VCaP (cell line): ENCODE measurements around the gene ATP8A2.

ENCODE experiments used
- H3K27ac ChIP-seq: fragments of 450-650 bp; 2 replicates; pipeline ENCODE4 v1.5.1; 2017
- TF ChIP-seq, protein P1 (sequence below): fragments of 450-650 bp; conservative IDR thresholded peaks from 2 replicates; pipeline ENCODE4 v1.5.1; 2017; ENCODE audit warnings: mild to moderate bottlenecking, moderate library complexity

The ATP8A2 gene

DNA sequence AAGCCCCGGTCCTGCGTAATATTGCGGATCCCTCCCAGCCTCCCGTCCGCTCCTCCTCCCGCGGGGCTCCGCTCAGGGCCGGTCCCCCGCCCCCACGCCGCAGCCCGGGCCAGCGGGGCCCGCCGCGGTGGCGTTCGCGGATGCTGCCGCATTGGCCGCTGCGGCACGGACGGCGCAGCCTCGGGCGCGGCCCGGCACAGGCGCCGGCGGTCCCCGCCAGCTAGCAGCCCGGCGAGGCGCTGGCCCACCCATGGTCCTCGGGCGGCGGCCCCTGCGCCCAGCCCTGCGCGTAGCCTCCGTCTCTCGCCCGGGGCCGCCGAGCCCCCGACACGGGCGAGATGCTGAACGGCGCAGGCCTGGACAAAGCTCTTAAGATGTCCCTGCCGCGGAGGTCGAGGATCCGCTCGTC, at the start of gene ATP8A2:
Gene ATP8A2 (plus strand): TSS at position 100 of the 409 bp plus-strand sequence. CDS start 239 bp downstream, at position 339.
- H3K27ac ChIP-seq: peak within 1 kb of the TSS; percentile 72
- TF ChIP-seq, protein P1, sequence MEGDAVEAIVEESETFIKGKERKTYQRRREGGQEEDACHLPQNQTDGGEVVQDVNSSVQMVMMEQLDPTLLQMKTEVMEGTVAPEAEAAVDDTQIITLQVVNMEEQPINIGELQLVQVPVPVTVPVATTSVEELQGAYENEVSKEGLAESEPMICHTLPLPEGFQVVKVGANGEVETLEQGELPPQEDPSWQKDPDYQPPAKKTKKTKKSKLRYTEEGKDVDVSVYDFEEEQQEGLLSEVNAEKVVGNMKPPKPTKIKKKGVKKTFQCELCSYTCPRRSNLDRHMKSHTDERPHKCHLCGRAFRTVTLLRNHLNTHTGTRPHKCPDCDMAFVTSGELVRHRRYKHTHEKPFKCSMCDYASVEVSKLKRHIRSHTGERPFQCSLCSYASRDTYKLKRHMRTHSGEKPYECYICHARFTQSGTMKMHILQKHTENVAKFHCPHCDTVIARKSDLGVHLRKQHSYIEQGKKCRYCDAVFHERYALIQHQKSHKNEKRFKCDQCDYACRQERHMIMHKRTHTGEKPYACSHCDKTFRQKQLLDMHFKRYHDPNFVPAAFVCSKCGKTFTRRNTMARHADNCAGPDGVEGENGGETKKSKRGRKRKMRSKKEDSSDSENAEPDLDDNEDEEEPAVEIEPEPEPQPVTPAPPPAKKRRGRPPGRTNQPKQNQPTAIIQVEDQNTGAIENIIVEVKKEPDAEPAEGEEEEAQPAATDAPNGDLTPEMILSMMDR: 0 out of 2 replicates have a peak, but pooled peaks have one; percentile 1

DNA sequence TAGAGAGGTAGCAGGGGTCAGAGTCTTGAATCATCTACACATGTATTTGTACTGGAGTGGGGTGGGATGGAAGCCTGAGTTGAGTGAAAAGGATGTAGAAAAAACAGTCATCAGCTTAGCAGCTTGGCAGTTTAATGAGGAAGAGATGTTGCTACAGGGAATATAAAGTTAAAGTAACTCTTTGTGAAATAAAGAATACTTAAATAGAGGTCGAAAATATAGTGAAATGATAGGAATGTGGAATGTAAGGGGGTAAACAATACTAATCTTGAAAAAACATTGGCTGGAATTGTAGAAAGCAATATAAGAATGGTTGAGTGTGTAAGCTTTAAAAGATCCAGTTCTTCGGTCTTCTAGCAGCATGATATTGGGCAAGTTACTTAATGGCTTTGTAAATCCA, 47.7 kb upstream of the ATP8A2 start:
- TF ChIP-seq, protein P1: no peak
- H3K27ac ChIP-seq: no peak overlapping the region

DNA sequence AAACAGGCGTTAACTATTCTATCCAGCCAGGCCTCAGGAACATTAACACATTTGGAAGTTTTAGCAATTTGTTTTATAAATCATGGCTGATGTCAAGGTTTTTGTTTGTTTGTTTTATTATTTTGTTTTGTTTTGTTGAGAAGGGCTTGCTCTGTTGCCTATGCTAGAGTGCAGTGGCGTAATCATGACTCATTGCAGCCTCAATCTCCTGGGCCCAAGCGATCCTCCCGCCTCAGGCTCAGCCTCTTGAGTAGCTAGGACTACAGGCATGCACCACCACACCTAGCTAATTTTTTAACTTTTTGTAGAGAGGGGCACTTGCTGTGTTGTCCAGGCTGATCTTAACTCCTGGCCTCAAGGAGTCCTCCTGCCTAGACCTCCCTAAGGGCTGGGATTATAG, 42.1 kb upstream of the ATP8A2 start:
- no peak overlapping the region for H3K27ac ChIP-seq
- TF ChIP-seq, protein P1: no peak

DNA sequence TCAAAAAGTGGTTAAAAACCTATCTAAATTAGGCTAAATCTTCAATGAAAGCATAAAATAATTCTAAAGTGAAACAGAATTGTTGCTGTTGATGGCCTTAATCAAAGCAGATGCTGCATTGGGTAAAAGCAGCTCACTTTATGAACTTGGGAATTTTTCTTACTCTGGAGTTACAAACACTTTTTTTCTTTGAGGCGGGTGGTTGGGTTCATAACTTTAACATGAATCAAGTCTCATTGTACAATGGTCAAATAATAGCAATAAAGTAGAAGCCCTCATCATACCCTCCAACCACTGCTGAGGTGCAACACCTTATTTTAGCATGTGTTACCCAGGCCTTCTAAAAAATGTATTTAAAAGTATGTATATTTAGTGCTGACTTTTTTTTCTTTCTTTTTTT, 41.2 kb upstream of the ATP8A2 start:
- TF ChIP-seq, protein P1: no peak
- H3K27ac ChIP-seq: no peak overlapping the region

DNA sequence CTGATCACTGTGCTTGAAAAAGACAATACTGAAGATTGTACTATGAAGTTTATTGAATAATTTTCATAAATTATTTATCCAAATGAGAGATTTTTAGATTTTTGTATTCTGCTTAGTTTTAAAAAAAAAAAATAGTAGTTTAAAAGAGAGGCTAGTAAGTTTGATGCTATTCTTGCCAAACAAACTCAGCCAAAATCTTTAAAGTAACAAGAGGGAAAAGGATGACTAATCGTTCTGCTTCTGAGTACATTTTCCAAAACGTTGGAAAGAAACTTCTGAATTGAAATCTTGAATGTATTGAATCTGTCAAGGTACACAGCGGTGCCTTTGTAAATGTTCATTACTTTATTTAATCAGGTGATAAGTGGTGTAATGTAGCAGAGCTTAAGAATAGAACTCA, 35.9 kb upstream of the ATP8A2 start:
- TF ChIP-seq, protein P1: no peak
- no peak overlapping the region for H3K27ac ChIP-seq

DNA sequence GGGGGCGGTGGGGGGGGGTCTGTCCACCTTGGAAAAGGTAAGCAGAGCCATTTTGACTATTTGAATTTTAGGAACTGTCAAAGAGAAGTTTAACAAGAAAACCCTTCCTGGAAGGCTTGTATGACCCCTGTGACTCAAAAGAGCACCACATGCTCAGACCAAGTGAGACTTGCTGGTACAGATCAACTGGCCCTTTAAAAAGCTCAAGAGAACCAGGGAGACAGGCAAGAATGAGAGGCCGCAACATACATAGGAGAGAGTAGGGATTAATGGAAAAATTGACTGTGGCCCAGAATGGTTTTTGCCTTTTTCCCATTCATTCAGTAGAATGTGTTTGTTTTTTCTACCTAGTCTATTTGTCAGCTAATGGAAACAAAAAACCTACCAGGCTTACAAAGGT, 26.2 kb upstream of the ATP8A2 start:
- TF ChIP-seq, protein P1: no peak

DNA sequence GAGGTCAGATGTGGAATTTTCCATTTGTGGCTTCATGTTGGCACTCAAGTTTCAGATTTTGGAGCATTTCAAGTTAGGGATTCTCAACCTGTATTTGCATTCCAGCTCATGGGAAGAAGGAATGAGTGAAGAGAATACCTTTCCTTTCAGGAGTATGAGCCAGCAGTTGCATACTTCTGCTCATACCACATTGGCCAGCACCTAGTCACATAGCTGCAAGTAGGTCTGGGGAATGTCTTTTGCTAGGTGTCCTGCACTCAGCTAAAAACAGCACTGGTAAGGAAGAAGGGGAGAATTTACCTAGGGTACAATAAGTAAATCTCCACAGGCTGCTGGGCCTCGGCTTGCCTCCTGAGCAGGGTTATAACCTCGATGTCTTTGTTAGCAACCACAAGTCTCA, 24.6 kb upstream of the ATP8A2 start:
- no peak overlapping the region for H3K27ac ChIP-seq
- TF ChIP-seq, protein P1: no peak

More for the DNA sequence above, 26.2 kb upstream of the ATP8A2 start:
- no peak overlapping the region for H3K27ac ChIP-seq
